SK-N-SH treated with all-trans-retinoic acid at 6 μM for 48 hours (cell line): ENCODE data around the gene SURF4.

Source experiments
- ARNTL ChIP-seq: fragments of 450-650 bp; formaldehyde crosslinking; IDR thresholded peaks from 2 replicates; pipeline ENCODE4 v1.5.0; 2020; ENCODE audit warnings: low read depth, mild to moderate bottlenecking, moderate library complexity, borderline replicate concordance
- CREB5 ChIP-seq: fragments of 250-450 bp; sonication (Bioruptor Pico); IDR thresholded peaks from 2 replicates; pipeline ENCODE4 v1.5.1; 2020; ENCODE audit warnings: low read depth, mild to moderate bottlenecking, moderate library complexity
- CSDC2 ChIP-seq: fragments of 250-450 bp; sonication (Bioruptor Pico); IDR thresholded peaks from 2 replicates; pipeline ENCODE4 v1.5.0; 2020; ENCODE audit warnings: mild to moderate bottlenecking, moderate library complexity
- PATZ1 ChIP-seq: fragments of 250-450 bp; sonication (Bioruptor Pico); IDR thresholded peaks from 2 replicates; pipeline ENCODE4 v1.8.0; 2020; ENCODE audit warnings: mild to moderate bottlenecking, moderate library complexity, borderline replicate concordance
- POU6F1 ChIP-seq: fragments of 250-450 bp; sonication (Bioruptor Pico); IDR thresholded peaks from 2 replicates; pipeline ENCODE4 v1.8.0; 2021; ENCODE audit warnings: low read depth, mild to moderate bottlenecking, moderate library complexity, borderline replicate concordance
- RARB ChIP-seq: fragments of 250-450 bp; sonication (Bioruptor Pico); IDR thresholded peaks from 2 replicates; pipeline ENCODE4 v1.8.0; 2021; ENCODE audit warnings: mild to moderate bottlenecking, moderate library complexity
- SNAI2 ChIP-seq: fragments of 250-450 bp; sonication (Bioruptor Pico); IDR thresholded peaks from 2 replicates; pipeline ENCODE4 v1.5.0; 2020; ENCODE audit warnings: mild to moderate bottlenecking, moderate library complexity
- TCF4 ChIP-seq: fragments of 250-450 bp; sonication (Bioruptor Pico); IDR thresholded peaks from 2 replicates; pipeline ENCODE4 v1.8.0; 2021; ENCODE audit warnings: mild to moderate bottlenecking, moderate library complexity, borderline replicate concordance
- ZC3H10 ChIP-seq: fragments of 250-450 bp; sonication (Bioruptor Pico); IDR thresholded peaks from 2 replicates; pipeline ENCODE4 v1.5.1; 2021; ENCODE audit warnings: mild to moderate bottlenecking, moderate library complexity
- ZFP3 ChIP-seq: fragments of 250-450 bp; sonication (Bioruptor Pico); IDR thresholded peaks from 2 replicates; pipeline ENCODE4 v1.5.0; 2020; ENCODE audit warnings: mild to moderate bottlenecking, moderate library complexity
- ZFP30 ChIP-seq: fragments of 450-650 bp; formaldehyde crosslinking; IDR thresholded peaks from 2 replicates; pipeline ENCODE4 v1.5.0; 2022; ENCODE audit warnings: mild to moderate bottlenecking, moderate library complexity
- ZNF565 ChIP-seq: fragments of 450-650 bp; formaldehyde crosslinking; conservative IDR thresholded peaks from 2 replicates; pipeline ENCODE4 v1.5.0; 2020; ENCODE audit warnings: low read depth, mild to moderate bottlenecking, moderate library complexity
- ZNF70 ChIP-seq: fragments of 450-650 bp; formaldehyde crosslinking; IDR thresholded peaks from 2 replicates; pipeline ENCODE4 v1.5.0; 2020; ENCODE audit warnings: mild to moderate bottlenecking, moderate library complexity

- no peak for TF ChIP-seq ZFP30 (CRISPR knock-in tag)
- TF ChIP-seq TCF4 (CRISPR knock-in tag): no peak
- no peak for TF ChIP-seq ARNTL
- TF ChIP-seq ZFP3: no peak
- TF ChIP-seq ZC3H10: no peak
- TF ChIP-seq PATZ1 (CRISPR knock-in tag): no peak
- no peak for TF ChIP-seq SNAI2
- no peak for TF ChIP-seq POU6F1 (CRISPR knock-in tag)
- no peak for TF ChIP-seq CSDC2 (CRISPR knock-in tag)
- no peak for TF ChIP-seq ZNF565 (CRISPR knock-in tag)
- no peak for TF ChIP-seq RARB (CRISPR knock-in tag)
- TF ChIP-seq CREB5 (CRISPR knock-in tag): no peak
- no peak for TF ChIP-seq ZNF70 (CRISPR knock-in tag)
Measured at GRCh38 chr9:133372144-133372543, 3.7 kb downstream of the SURF4 start.
